ENCODE measurements around the gene YIPF2. TPM values are rescaled to one million over a fixed set of nuclear protein-coding genes. Genes with fewer than 3 reads are reported as not detected.

The YIPF2 gene
- total and polyA plus RNA-seq, 10 of the 15 experiments (the other 5 are each of a cell fraction or from before 2014, with no cell fraction given) = 0.92 to 38.9 (median 17.6) TPM

GRCh38 chr19:10874024-10874423 is 54.4 kb downstream of the YIPF2 start:
- Histone ChIP-seq H3K27ac (ENCODE audit: control insufficient read depth, insufficient read depth) (peak overlapping the region; percentile 90), H4K20me1 (ENCODE audit: control insufficient read depth, insufficient read depth) (no peaks in the 10 kb centered on the region), H3K4me1 (ENCODE audit: control insufficient read depth, insufficient read depth, low read length) (peaks cover 51% of the 10 kb centered on the region), H3K36me3 (ENCODE audit: control insufficient read depth in 2 of 2, insufficient read depth in 2 of 2, low read length in 1 of 2) (no peaks in the 10 kb centered on the region), H2AFZ (ENCODE audit: control insufficient read depth, low read depth, low read length) (no peak overlapping the region), H3K9ac (ENCODE audit: control insufficient read depth, insufficient read depth, low read length) (peak overlapping the region; percentile 78; the same call in 1 of the 2 replicates), H3K27me3 (replicated peaks in 1 of 2; ENCODE audit: control insufficient read depth in 2 of 2, insufficient read depth in 2 of 2, low read length in 1 of 2) (no peaks in the 10 kb centered on the region), H3K4me3 (peak overlapping the region; percentile 38), H3K79me2 (ENCODE audit: control insufficient read depth, insufficient read depth, low read length) (peaks cover 66% of the 10 kb centered on the region), H3K9me3 (replicated peaks; ENCODE audit: control insufficient read depth, insufficient read depth, low read length) (no peaks in the 10 kb centered on the region), H3K4me2 (ENCODE audit: control insufficient read depth, insufficient read depth) (peak overlapping the region; percentile 56)
- TSS peak; percentile 28 for BruUV-seq (replicated peaks)
- FAIRE-seq (no peak), DNase-seq (ENCODE audit: low read depth, low spot score) (no peak), ATAC-seq (no peak)
- ChIA-PET RAD21 (ENCODE audit: unreplicated experiment) (interaction anchor here (1.0 to 4.4 kb wide), 4 partner anchors 14 to 217 kb away, joined by 3 to 42 read pairs (median 9); partner anchors contain the start of gene LDLR), SMC1A (ENCODE audit: uncharacterized antibody, unreplicated experiment) (interaction anchor here (0.7 to 4.5 kb wide), 7 partner anchors 10 to 156 kb away, joined by 3 to 28 read pairs (median 9); partner anchors contain the start of genes DNM2 and TMED1), POLR2A (interaction anchor here (0.6 to 1.4 kb wide), 5 partner anchors 15 to 219 kb away, joined by 4 to 10 read pairs (median 6); no protein-coding TSS in a partner anchor), CTCF (interaction anchor here (0.8 to 3.9 kb wide), 9 partner anchors 10 to 223 kb away, joined by 3 to 24 read pairs (median 4); partner anchors contain the start of gene TMED1)
- TF ChIP-seq RAD51 (IDR thresholded peaks at IDR 0.05) (no peak), ETV6 (conservative IDR thresholded peaks at IDR 0.05 in 1 of 2, IDR thresholded peaks at IDR 0.05 in 1 of 2; ENCODE audit: borderline replicate concordance in 1 of 2, low read depth in 1 of 2) (no peak), CHD2 (IDR thresholded peaks at IDR 0.05; ENCODE audit: borderline replicate concordance, low read depth, low read length) (no peak), EED (IDR thresholded peaks at IDR 0.05; ENCODE audit: low read depth) (no peak)
- WGBS (ENCODE audit: insufficient coverage, insufficient replicate concordance, low lambda C conversion rate, missing lambda C conversion rate) = 43% methylated on average over 1 of the region's 1 CpG
- intact Hi-C loops (cut with micrococcal nuclease; ENCODE audit: unreplicated experiment) (loop anchor here (10.0 kb wide), 1 partner anchor 691 kb away; no protein-coding TSS in a partner anchor), in situ Hi-C loops (cut with MboI) (no loop called here)

- FAIRE-seq (no peak), ATAC-seq (no peak), DNase-seq (ENCODE audit: low read depth, low spot score) (no peak)
- peaks cover 48% of the 10 kb centered on the region for H3K4me1 ChIP-seq (ENCODE audit: control insufficient read depth, insufficient read depth, low read length)
- SMC1A ChIA-PET (ENCODE audit: uncharacterized antibody, unreplicated experiment) = interaction anchor here (0.7 to 4.5 kb wide), 14 partner anchors 8 to 155 kb away, joined by 3 to 28 read pairs (median 6); partner anchors contain the start of genes DNM2 and TMED1
- H3K79me2 ChIP-seq (ENCODE audit: control insufficient read depth, insufficient read depth, low read length) = peaks cover 53% of the 10 kb centered on the region
- intact Hi-C loops (cut with micrococcal nuclease; ENCODE audit: unreplicated experiment) (loop anchor here (10.0 kb wide), 1 partner anchor 692 kb away; no protein-coding TSS in a partner anchor), in situ Hi-C loops (cut with MboI) (no loop called here)
- H3K27ac ChIP-seq (ENCODE audit: control insufficient read depth, insufficient read depth) = peak overlapping the region; percentile 90
- TSS peak; percentile 66 for BruUV-seq (replicated peaks)
- peak overlapping the region; percentile 68 for H3K4me3 ChIP-seq
- H3K36me3 ChIP-seq (ENCODE audit: control insufficient read depth in 2 of 2, insufficient read depth in 2 of 2, low read length in 1 of 2) = no peaks in the 10 kb centered on the region
- under 1% methylated on average over 16 of the region's 16 CpGs for WGBS (ENCODE audit: insufficient coverage, insufficient replicate concordance, low lambda C conversion rate, missing lambda C conversion rate)
- no peaks in the 10 kb centered on the region for H3K27me3 ChIP-seq (replicated peaks in 1 of 2; ENCODE audit: control insufficient read depth in 2 of 2, insufficient read depth in 2 of 2, low read length in 1 of 2)
- RAD21 ChIA-PET (ENCODE audit: unreplicated experiment) = interaction anchor here (1.0 to 4.4 kb wide), 10 partner anchors 15 to 218 kb away, joined by 3 to 42 read pairs (median 5); partner anchors contain the start of genes DNM2, LDLR, TIMM29 and TMED1
- peak overlapping the region; percentile 78 for H3K9ac ChIP-seq (ENCODE audit: control insufficient read depth, insufficient read depth, low read length)
- H2AFZ ChIP-seq (ENCODE audit: control insufficient read depth, low read depth, low read length) = peak overlapping the region; percentile 22
- POLR2A ChIA-PET = interaction anchor here (0.5 to 1.7 kb wide), 15 partner anchors 9 to 474 kb away, joined by 3 to 11 read pairs (median 4); partner anchors contain the start of genes CCDC159, LDLR and TMEM205
- CTCF ChIA-PET = interaction anchor here (0.5 to 3.9 kb wide), 21 partner anchors 8 to 785 kb away, joined by 3 to 24 read pairs (median 4); partner anchors contain the start of genes LDLR, SPC24 and TMED1
- H3K9me3 ChIP-seq (replicated peaks; ENCODE audit: control insufficient read depth, insufficient read depth, low read length) = no peaks in the 10 kb centered on the region
- no peaks in the 10 kb centered on the region for H4K20me1 ChIP-seq (ENCODE audit: control insufficient read depth, insufficient read depth)
- H3K4me2 ChIP-seq (ENCODE audit: control insufficient read depth, insufficient read depth) = peak overlapping the region; percentile 96
- TF ChIP-seq RBBP5 (conservative IDR thresholded peaks at IDR 0.05) = no peak
- no peak for TF ChIP-seq E4F1 (IDR thresholded peaks at IDR 0.05; ENCODE audit: borderline replicate concordance, partially characterized antibody)
- TF ChIP-seq EGR1 (IDR thresholded peaks at IDR 0.05; ENCODE audit: borderline replicate concordance in 1 of 2, low read depth in 2 of 2, low read length in 2 of 2) = peak in 1 of 2 experiments; percentile 6; a peak in 1 of 3 replicates
- no peak for TF ChIP-seq ELK1 (IDR thresholded peaks at IDR 0.05; ENCODE audit: low read depth, low read length)
- no peak for TF ChIP-seq EP300 (IDR thresholded peaks at IDR 0.05; ENCODE audit: borderline replicate concordance in 1 of 2, control insufficient read depth in 1 of 2, low read depth in 2 of 2, low read length in 2 of 2)
Observed at GRCh38 chr19:10872546-10873107, 55.8 kb downstream of the YIPF2 start.
